ENCODE measurements around the gene KLHDC4.

DNA sequence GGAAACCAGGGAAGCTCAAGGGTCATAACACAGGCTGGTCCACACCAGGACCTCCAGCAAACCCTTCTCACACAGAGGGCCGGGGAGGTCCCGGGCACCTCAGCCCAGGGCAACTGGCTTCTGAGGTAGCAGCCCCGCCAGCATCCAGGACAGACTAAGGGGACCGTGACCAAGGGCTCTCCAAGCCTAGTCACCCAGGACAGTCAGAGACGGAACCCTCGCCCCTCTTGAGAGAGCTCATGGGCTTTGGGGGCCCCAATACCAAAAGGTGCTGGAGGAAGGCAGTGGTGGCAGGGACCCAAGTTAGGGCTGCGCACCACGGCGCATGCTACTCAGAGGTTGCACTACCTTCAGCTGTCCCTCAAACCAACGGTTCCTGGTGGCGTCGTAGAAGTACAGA, 54.9 kb downstream of the KLHDC4 start:
- TF ChIP-seq, protein P1, sequence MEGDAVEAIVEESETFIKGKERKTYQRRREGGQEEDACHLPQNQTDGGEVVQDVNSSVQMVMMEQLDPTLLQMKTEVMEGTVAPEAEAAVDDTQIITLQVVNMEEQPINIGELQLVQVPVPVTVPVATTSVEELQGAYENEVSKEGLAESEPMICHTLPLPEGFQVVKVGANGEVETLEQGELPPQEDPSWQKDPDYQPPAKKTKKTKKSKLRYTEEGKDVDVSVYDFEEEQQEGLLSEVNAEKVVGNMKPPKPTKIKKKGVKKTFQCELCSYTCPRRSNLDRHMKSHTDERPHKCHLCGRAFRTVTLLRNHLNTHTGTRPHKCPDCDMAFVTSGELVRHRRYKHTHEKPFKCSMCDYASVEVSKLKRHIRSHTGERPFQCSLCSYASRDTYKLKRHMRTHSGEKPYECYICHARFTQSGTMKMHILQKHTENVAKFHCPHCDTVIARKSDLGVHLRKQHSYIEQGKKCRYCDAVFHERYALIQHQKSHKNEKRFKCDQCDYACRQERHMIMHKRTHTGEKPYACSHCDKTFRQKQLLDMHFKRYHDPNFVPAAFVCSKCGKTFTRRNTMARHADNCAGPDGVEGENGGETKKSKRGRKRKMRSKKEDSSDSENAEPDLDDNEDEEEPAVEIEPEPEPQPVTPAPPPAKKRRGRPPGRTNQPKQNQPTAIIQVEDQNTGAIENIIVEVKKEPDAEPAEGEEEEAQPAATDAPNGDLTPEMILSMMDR (IDR thresholded peaks at IDR 0.05) = no peak
- TF ChIP-seq POLR2A (IDR thresholded peaks at IDR 0.05) = no peak
